Activated CD4-positive, CD25-positive, alpha-beta regulatory T cell (primary cell): ENCODE results near the gene PEX1.
"Not testable (repeated sequence)": the region's sequence is repeated elsewhere in the genome, so short reads cannot be mapped to it uniquely, and the experiment has no call there.

Source experiments
- DNase-seq, 4 experiments: peaks; one replicate each; lab custom pipeline; 2025; lab: John Stamatoyannopoulos, UW

PEX1 gene

DNA sequence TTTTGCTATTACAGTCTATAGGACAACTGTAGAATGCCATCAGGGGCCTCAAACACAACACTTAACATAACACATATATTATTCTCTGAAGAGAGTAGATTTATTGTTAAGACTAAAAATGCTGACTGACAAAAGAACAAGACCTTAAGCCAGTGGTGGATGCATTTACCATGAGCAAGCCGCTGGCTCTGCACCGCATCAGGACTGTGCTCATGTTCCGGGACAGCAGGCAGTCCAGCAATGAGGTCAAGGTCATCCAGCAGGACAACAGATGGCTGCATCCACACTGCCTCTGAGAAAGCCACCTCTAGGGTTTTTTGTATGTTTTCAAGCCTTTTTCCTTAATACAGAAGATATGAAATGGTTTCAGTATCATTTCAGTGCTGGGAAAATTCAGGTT, 23.8 kb downstream of the PEX1 start:
- DNase-seq: no peak

DNA sequence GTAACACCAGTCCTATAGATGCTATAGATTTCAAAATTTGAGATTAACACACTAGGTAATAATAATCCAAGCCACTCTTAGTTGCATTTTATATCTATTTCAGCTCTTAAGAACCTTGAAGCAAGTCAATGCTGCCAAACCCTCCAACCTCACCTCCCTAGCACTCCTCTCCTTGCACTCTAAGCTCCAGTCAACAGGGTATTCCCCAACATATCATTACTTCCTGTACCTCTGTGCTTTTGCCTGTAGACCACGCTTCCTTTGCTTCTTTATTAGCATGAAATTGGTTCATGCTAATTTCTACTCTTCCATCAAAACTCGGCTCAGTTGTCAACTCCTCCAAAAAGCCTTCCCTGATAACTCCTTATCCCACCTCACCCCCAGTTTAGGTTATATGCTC, 24.6 kb downstream of the PEX1 start:
- DNase-seq: no peak

DNA sequence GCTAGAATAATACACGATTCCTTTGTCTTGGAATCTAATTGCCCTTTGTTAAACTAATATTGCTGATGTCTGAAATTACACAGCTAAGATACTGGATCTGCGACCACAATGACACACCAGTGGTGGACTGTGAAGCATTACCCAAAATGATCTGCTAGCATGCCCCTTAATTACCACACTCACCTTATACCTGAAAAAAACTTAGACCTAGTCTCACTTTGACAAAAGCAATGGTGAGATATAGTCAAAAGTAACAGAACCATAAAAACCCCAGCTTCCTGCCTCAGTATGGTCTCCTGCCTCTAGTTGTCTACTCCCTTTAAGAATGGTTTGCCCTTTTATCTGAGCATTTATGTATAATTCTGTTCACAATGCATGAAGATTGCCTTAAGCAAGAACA, 29.8 kb downstream of the PEX1 start:
- DNase-seq: no peak

DNA sequence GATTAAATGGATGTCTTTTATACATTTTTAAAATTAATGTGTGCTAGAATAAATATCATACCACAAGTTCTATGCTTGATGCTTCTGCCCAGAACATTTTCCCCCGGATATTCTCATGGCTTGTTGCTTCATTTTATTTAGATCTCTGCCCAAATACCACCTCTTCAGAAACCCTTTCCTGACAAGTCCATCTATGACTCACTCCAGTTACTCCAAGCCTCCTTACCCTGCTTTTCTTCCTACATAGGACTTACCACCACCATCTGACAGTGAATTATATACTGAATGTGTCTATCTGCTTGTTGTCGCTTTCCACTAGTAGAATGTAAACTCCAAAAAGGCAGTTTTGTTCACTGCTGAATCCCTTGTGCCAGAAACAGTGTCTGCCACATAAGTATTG, 31.4 kb downstream of the PEX1 start:
- DNase-seq: no peak

DNA sequence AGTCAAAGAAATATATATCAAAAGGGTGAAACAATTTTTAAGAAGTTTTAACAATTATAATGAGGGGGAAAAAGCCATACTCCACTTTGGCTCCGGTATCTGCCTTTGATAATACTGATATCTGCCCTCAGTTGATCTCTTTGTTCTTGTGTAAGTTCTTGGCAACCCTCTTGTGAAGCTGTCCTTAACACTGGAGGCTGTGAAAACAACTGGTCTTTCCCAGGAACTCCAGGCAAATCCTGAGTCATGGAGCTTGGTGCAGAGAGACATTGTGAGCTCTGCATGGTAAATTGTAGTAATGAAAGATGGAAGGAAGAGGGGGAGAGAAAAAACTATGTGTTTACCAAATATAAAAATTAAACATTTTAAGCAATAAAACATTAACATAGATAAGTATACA, 38.7 kb downstream of the PEX1 start:
- no peak for DNase-seq

DNA sequence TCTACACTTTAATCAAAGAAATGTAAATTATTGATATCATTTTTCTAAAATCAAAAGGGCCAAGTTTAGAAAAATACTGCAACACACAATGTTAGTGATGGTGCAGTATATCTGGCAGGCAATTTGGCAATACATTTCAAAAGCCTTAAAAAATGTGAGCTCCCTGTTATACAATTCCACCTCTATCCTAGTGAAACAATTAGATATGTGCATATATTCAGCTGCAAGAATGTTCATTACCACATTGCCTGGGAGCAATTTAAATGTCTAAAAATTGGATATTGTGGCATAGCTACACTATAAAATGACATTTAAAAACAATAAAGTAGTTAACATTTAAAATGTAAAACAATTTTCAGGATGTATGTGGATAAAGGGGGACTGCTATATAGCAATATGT, 40.5 kb downstream of the PEX1 start:
- no peak for DNase-seq

DNA sequence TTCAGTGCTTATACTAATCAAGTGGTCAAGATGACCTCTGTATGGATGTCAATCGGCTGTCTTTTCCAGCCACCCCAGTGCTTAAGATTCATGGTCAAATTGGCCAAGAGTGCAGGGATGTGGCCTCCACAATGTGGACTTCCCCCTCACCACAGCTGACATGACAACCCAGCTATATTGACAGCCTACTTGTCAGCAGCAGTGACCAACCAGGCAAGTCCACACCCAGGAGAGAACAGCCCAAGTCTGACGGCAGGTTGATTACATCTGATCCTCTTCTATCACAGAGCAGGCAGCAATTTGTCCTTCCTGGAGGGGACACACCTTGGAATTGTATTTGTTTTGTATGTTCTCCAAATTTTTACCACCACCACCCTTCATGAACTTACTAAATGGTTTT, 42.3 kb downstream of the PEX1 start:
- no peak for DNase-seq

DNA sequence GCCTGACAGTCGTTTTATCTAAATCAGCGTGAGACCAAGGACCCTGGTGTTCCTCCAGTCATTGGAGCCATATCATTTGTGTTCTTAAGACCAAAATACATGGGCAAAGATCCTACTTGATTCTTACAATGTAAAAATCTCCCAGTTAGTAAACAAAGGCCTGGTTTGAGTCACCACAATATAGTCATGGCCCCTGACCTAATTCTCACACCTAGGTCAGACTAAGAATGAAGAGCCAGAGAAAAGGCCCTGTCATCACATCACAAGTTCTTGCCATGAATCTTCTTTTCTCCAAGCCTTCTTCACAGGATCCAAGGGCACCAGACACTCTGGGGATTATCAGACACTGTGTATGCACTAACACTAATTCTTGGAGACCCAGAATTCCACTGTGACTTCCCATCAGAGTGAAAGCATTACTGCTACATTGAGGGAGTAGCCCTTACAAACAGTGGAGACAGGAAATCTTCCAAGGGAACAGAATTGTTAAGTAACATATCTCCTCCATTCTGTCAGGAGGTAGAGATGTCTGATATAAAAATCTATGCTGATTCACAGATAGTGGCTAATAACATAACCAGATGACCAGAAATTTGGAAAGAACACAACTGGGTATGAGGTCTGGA, 42.9 kb downstream of the PEX1 start:
- no peak for DNase-seq

DNA sequence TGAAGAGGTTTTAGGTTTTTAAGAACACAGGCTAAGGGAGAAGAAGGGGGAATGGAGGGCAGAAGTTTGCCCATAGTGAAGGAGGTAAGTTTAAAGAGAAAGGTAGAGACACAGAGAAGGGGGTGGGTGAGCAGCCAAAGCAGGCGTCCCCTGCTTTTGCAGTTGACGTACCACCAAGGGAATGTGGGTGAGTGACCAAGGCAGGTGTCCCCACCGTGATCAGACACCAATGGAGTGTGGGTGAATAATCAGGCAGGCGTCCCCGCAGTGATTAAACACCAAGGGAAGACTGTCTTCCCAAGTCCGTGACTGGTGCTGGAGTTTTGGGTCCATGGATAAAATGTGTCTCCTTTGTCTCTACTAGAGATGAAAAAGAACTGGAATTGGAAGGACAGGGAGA, 44.1 kb downstream of the PEX1 start:
- DNase-seq: not testable (repeated sequence)

DNA sequence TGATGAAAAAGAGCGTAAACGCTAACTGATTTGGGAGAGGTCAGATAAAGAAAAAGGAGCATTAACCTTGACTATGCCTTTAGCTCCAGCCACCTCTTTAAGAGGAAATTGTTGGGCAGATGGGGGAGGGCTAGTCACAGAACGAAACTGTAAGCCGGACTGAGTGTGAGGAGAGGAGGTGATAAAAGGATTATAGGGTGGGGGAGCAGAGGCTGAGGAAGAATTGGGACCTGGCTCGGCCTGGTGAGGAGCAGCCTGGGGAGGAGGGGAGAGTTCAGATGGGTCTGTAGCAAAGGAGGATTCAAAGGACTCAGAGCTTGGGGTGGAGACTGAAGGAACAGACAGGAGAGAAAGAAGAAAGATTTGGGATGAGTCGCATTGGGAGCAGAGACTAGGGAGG, 44.7 kb downstream of the PEX1 start:
- DNase-seq: not testable (repeated sequence)

- DNase-seq: not testable (repeated sequence)
Measured at GRCh38 chr7:92479146-92479545, 49.2 kb downstream of the PEX1 start.

DNA sequence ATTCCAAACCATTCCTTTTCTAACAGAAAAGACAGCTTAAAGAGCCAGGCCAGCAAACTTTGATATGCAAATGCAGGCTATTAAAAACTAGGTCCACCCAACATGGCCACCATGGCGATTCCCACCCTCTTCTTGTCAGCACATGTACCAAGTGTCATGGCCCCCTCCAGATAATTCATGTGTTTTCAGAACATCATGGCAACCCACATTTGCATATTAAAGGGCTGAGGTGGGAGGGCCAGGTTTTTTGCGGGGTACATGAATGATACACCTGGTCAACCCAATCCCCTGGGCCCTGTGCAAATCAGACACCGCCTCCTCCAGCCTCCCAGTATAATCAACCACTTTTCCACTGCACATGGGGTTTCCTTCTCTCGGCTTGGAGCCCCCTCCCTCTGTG, 49.6 kb downstream of the PEX1 start:
- DNase-seq: no peak

DNA sequence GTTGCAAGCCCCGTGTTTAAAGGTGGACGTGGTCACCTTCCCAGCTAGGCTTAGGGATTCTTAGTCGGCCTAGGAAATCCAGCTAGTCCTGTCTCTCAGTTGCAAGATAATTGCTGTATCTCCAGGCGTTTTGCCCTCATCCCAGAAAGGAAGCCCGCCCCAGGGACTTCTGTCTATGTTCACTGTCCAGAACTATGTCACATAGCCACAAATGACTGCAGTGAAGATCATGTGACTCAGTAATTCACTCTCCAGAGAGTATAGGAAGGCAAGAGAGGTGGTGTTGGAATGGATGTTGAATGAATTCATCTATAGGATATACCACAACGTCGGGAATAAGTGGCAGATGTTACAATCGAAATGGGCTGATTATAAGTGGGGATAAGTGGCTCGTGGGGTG, 50.2 kb downstream of the PEX1 start:
- DNase-seq: no peak

DNA sequence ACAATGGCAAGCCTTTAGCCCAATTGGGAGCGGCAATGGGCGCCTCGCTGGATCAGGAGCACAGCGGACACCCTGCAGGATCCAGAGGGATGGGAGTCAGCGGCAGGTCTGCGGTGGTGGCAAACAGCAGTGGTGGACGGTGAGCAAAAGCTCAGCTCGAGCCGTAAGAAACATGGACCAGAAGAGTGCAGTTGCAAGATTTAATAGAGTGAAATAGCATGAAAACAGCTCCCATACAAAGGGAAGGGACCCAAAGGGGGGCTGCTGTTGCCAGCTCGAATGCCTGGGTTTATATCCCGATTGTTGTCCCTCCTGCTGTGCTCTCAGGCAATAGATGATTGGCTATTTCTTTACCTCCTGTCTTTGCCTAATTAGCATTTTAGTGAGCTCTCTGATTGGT, 50.6 kb downstream of the PEX1 start, which contains the start of gene ERVW-1:
Gene ERVW-1, minus strand, starts transcription at position 266 of the 400 bp plus-strand sequence. CDS start 7,565 bp downstream, outside the sequence.
- DNase-seq: not testable (repeated sequence)

DNA sequence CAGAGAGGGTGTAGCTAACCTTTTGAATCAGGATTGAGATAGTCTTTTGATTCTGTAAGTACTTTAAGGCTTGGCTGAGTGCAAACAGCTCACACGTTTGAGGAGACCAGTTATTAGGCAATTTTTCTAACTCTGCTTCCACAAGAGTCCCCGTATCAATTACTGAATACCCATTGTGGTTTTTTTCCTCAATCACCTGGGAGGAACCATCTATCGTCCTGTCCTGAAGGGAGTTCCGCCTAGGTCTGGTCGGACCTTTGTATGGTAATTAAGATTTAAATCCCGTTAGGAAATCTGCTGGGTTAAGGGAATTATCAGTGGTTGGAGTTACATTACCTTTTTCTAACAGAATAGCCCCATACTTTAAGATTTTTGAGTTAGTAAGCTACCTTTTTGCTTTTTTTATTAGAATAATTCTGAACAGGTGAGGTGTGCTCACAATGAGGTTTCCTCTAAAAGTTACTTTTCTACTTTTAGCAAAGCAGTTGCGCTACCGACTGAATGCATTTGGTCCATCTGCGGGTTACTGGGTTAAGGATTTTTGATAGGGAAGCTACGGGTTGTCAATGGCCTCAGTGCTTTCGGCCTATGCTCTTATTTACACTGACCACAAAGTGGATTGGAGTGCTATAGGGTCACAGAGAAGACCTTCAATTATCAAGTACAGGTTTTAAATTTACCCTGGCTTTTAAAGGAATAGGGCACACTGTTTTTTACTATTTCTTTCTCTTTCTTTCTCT, 52.3 kb downstream of the PEX1 start:
- DNase-seq: not testable (repeated sequence)

- DNase-seq: not testable (repeated sequence)
Measured at GRCh38 chr7:92475261-92475770, 53.0 kb downstream of the PEX1 start.

GRCh38 chr7:92473989-92474388, 54.3 kb downstream of the PEX1 start:
- not testable (repeated sequence) for DNase-seq

GRCh38 chr7:92468589-92468988, 59.7 kb downstream of the PEX1 start:
- DNase-seq: not testable (repeated sequence)

- no peak for DNase-seq
Measured at GRCh38 chr7:92466682-92467081, 61.6 kb downstream of the PEX1 start.

GRCh38 chr7:92464515-92464914, 63.8 kb downstream of the PEX1 start:
- DNase-seq: no peak

- no peak for DNase-seq
Measured at GRCh38 chr7:92462560-92462959, 65.8 kb downstream of the PEX1 start.

DNA sequence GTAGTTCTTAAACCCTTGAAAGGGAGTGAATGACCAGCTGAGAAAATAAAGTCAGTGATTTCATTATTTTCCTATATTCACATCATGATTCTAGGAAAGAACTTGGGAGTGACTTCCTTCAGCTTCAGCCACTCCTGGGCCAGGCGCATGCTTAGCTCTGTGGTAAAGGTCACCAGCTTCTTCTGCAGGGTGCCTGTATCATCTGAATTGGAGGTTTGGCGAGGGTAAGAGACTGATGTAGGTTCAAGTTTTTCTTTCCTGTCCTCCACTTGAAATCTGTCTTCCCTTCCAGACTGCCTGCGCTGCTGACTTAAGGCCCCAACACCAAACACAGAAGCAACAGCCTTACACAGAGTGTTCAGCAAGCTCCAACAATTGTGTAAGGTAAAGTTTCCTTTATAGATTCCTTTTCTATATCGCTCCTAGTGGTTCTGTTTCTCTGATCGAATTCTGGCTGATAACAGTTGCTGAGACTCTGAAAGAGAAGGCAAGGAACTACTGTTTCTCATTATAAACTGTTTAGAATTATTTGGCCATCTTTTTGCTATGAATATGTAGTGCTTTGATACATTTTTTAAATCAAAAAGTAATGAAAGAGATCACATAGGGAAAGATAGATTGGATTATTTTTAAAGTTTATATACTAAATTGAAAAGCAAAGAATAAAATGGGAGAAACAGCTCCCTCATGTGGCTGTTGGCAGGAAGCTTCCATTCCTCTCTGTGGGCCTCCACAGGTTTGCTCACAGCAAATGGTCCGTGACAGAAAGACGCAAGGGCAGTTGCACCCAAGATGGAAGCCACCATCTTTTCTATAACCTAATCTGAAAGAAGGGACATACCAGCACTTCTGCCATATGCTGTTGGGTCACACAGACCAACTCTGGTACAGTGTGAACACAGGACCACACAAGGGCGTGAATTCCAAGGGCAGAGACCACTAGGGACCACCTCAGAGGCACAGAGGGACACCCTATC, 67.0 kb downstream of the PEX1 start:
- DNase-seq: no peak
